ENCODE measurements around the gene CYBC1.
"Not testable (repeated sequence)": the region's sequence is repeated elsewhere in the genome, so short reads cannot be mapped to it uniquely, and the experiment has no call there.

CYBC1 gene

DNA sequence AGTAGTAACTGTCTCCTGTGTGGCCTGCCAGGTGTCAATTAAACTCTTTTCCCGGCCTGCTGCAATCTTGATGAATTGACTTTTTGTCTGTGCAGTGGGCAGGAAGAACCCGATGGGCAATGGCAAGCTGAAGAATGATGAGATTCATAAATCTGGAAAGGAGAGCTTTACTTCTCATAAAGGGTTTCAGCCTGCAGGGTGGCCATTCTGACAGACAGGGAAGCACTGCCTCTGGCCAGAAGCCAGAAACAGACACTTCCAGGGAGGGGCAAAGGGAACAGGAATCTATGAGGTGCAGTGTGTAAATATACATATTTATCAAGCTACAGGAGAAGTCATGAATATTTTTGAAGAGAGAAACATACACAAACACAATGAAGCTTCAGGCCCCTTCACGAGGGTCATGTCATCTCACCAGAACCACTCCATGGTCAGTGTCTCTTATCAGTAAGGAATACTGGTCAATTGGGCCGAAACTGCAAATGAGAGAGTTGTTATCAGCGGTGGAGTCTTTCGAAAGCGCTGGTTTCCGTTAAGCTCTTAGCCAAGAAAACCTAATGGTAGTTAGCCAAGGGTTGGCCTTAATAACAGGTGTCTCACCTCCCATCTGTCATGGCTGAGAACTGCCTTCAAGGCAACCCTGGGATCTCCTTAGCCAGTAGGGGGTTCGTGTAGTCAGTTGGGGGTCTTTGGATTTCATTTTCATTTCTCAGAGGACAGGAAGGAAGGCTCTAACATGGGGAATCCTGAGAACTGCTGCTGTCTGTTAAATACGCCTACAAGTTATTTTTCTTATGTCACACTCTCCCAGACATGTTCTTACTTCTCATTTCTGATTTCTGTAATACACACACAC is 6.7 kb upstream of the CYBC1 start:
- TF ChIP-seq, protein P1, sequence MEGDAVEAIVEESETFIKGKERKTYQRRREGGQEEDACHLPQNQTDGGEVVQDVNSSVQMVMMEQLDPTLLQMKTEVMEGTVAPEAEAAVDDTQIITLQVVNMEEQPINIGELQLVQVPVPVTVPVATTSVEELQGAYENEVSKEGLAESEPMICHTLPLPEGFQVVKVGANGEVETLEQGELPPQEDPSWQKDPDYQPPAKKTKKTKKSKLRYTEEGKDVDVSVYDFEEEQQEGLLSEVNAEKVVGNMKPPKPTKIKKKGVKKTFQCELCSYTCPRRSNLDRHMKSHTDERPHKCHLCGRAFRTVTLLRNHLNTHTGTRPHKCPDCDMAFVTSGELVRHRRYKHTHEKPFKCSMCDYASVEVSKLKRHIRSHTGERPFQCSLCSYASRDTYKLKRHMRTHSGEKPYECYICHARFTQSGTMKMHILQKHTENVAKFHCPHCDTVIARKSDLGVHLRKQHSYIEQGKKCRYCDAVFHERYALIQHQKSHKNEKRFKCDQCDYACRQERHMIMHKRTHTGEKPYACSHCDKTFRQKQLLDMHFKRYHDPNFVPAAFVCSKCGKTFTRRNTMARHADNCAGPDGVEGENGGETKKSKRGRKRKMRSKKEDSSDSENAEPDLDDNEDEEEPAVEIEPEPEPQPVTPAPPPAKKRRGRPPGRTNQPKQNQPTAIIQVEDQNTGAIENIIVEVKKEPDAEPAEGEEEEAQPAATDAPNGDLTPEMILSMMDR (IDR thresholded peaks at IDR 0.05; ENCODE audit: low read length), result no peak; the same call in 1 of the 2 replicates
- no peak for TF ChIP-seq EZH2 (IDR thresholded peaks at IDR 0.05; ENCODE audit: borderline replicate concordance, low read length)
- no peaks in the 10 kb centered on the region for H3K79me2 ChIP-seq (ENCODE audit: insufficient read depth, low read length)
- no peaks in the 10 kb centered on the region for H3F3A ChIP-seq (ENCODE audit: insufficient read depth, low read length)
- peaks cover 3% of the 10 kb centered on the region; the same call in 1 of the 2 replicates for H3K9me3 ChIP-seq (ENCODE audit: low read length)
- H3K4me2 ChIP-seq (ENCODE audit: low read length), result peak overlapping the region; percentile 74
- H3K36me3 ChIP-seq (ENCODE audit: insufficient read depth, low read length), result peaks cover 25% of the 10 kb centered on the region
- no peaks in the 10 kb centered on the region for H4K20me1 ChIP-seq (ENCODE audit: insufficient read depth, low read length)
- H3K27ac ChIP-seq (ENCODE audit: low read depth, low read length, poor library complexity, severe bottlenecking), result peak overlapping the region; percentile 84
- H3K27me3 ChIP-seq (ENCODE audit: insufficient read depth, low read length), result no peaks in the 10 kb centered on the region
- no peak overlapping the region for H2AFZ ChIP-seq (ENCODE audit: low read length)
- H3K9me2 ChIP-seq (ENCODE audit: low read depth, low read length), result no peaks in the 10 kb centered on the region
- peak overlapping the region; percentile 86 for H3K9ac ChIP-seq (ENCODE audit: low read length)
- H3K4me3 ChIP-seq (ENCODE audit: low read depth, low read length, poor library complexity, severe bottlenecking), result peak overlapping the region; percentile 83
- peaks cover 19% of the 10 kb centered on the region for H3K4me1 ChIP-seq (ENCODE audit: insufficient read depth, low read length, severe bottlenecking)

DNA sequence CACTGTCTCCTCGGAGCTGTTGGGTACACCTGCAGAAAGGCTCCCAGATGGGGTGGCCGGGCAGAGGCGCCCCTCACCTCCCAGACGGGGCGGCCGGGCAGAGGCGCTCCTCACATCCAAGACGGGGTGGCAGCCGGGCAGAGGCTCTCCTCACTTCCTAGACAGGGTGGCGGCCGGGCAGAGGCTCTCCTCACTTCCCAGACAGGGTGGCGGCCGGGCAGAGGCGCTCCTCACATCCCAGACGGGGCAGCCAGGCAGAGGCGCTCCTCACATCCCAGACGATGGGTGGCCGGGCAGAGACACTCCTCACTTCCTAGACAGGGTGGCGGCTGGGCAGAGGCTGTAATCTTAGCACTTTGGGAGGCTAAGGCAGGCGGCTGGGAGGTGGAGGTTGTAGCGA is 3.2 kb upstream of the CYBC1 start:
- H4K20me1 ChIP-seq (ENCODE audit: insufficient read depth, low read length); H3K9ac ChIP-seq (ENCODE audit: low read length); H3K36me3 ChIP-seq (ENCODE audit: insufficient read depth, low read length); H3K27ac ChIP-seq (ENCODE audit: low read depth, low read length, poor library complexity, severe bottlenecking); H3K27me3 ChIP-seq (ENCODE audit: insufficient read depth, low read length); H3K9me2 ChIP-seq (ENCODE audit: low read depth, low read length); H3K9me3 ChIP-seq (ENCODE audit: low read length); H3F3A ChIP-seq (ENCODE audit: insufficient read depth, low read length); H3K4me3 ChIP-seq (ENCODE audit: low read depth, low read length, poor library complexity, severe bottlenecking); H2AFZ ChIP-seq (ENCODE audit: low read length); H3K4me2 ChIP-seq (ENCODE audit: low read length); H3K79me2 ChIP-seq (ENCODE audit: insufficient read depth, low read length): not testable (repeated sequence)
- H3K4me1 ChIP-seq (ENCODE audit: insufficient read depth, low read length, severe bottlenecking), result peaks cover 31% of the 10 kb centered on the region

DNA sequence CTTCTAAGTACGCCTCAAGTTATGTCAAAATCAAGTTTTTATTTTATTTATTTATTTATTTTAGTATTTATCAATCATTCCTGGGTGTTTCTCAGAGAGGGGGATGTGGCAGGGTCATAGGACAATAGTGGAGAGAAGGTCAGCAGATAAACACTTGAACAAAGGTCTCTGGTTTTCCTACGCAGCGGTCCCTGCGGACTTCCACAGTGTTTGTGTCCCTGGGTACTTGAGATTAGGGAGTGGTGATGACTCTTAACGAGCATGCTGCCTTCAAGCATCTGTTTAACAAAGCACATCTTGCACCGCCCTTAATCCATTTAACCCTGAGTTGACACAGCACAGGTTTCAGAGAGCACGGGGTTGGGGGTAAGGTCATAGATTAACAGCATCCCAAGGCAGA is 2.6 kb upstream of the CYBC1 start:
- not testable (repeated sequence) for H3K27me3 ChIP-seq (ENCODE audit: insufficient read depth, low read length); H3K36me3 ChIP-seq (ENCODE audit: insufficient read depth, low read length); H3K79me2 ChIP-seq (ENCODE audit: insufficient read depth, low read length); H2AFZ ChIP-seq (ENCODE audit: low read length); H3K9ac ChIP-seq (ENCODE audit: low read length); H3K4me2 ChIP-seq (ENCODE audit: low read length); H4K20me1 ChIP-seq (ENCODE audit: insufficient read depth, low read length); H3K27ac ChIP-seq (ENCODE audit: low read depth, low read length, poor library complexity, severe bottlenecking); H3K9me2 ChIP-seq (ENCODE audit: low read depth, low read length); H3F3A ChIP-seq (ENCODE audit: insufficient read depth, low read length); H3K4me3 ChIP-seq (ENCODE audit: low read depth, low read length, poor library complexity, severe bottlenecking); H3K9me3 ChIP-seq (ENCODE audit: low read length)
- peaks cover 34% of the 10 kb centered on the region for H3K4me1 ChIP-seq (ENCODE audit: insufficient read depth, low read length, severe bottlenecking)

DNA sequence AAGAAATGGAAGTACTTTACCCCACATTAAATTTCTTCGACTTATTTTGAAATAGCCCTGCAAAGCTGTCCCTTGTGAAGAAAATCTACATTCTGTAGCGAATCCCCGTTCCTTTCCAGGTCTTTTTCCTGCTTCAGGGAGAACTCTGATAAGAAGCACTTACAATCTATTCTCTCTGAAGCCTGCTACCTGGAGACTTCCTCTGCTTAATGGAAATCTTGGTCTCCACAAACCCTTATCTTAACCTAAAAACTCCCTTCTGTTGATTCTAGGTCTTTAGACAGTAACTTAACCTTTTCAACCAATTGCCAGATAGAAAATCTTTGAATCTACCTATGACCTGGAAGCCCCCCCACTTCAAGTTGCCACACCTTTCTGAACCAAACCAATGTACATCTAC is 1.6 kb upstream of the CYBC1 start:
- Histone ChIP-seq H3K27ac (ENCODE audit: low read depth, low read length, poor library complexity, severe bottlenecking) (no peak overlapping the region), H3K4me2 (ENCODE audit: low read length) (no peak overlapping the region), H3K4me3 (ENCODE audit: low read depth, low read length, poor library complexity, severe bottlenecking) (no peak overlapping the region), H3K9ac (ENCODE audit: low read length) (no peak overlapping the region), H3K27me3 (ENCODE audit: insufficient read depth, low read length) (no peaks in the 10 kb centered on the region), H3K79me2 (ENCODE audit: insufficient read depth, low read length) (peaks cover 11% of the 10 kb centered on the region), H3K36me3 (ENCODE audit: insufficient read depth, low read length) (peaks cover 15% of the 10 kb centered on the region), H3K4me1 (ENCODE audit: insufficient read depth, low read length, severe bottlenecking) (peaks cover 33% of the 10 kb centered on the region), H3K9me3 (ENCODE audit: low read length) (peaks cover 7% of the 10 kb centered on the region; the same call in 1 of the 2 replicates), H3F3A (ENCODE audit: insufficient read depth, low read length) (peaks cover 9% of the 10 kb centered on the region; the same call in 1 of the 2 replicates), H4K20me1 (ENCODE audit: insufficient read depth, low read length) (no peaks in the 10 kb centered on the region), H3K9me2 (ENCODE audit: low read depth, low read length) (no peaks in the 10 kb centered on the region), H2AFZ (ENCODE audit: low read length) (no peak overlapping the region)
- TF ChIP-seq EZH2 (IDR thresholded peaks at IDR 0.05; ENCODE audit: borderline replicate concordance, low read length), result no peak
- TF ChIP-seq, protein P1 (IDR thresholded peaks at IDR 0.05; ENCODE audit: low read length), result no peak

All from OCI-LY1 (cell line).